ENCODE results near the gene RAC2.

The RAC2 gene

GRCh38 chr22:37212174-37212906 is 31.7 kb downstream of the RAC2 start, which contains the start of gene SSTR3:
Gene SSTR3 (minus strand): TSS chr22:37212477. CDS start chr22:37207803, 4,674 bp downstream.
- Histone ChIP-seq H3K4me3 (ENCODE audit: low read depth, low read length, poor library complexity, severe bottlenecking) (no peak within 1 kb of the TSS), H3F3A (ENCODE audit: insufficient read depth, low read length) (no peaks in the 10 kb centered on the region), H3K79me2 (ENCODE audit: insufficient read depth, low read length) (no peaks in the 10 kb centered on the region), H3K4me2 (ENCODE audit: low read length) (no peak within 1 kb of the TSS), H3K27ac (ENCODE audit: low read depth, low read length, poor library complexity, severe bottlenecking) (no peak within 1 kb of the TSS), H3K4me1 (ENCODE audit: insufficient read depth, low read length, severe bottlenecking) (no peaks in the 10 kb centered on the region), H3K9me3 (ENCODE audit: low read length) (no peaks in the 10 kb centered on the region), H4K20me1 (ENCODE audit: insufficient read depth, low read length) (no peaks in the 10 kb centered on the region), H3K36me3 (ENCODE audit: insufficient read depth, low read length) (no peaks in the 10 kb centered on the region; the same call in 1 of the 2 replicates), H2AFZ (ENCODE audit: low read length) (no peak within 1 kb of the TSS), H3K27me3 (ENCODE audit: insufficient read depth, low read length) (peaks cover 6% of the 10 kb centered on the region; the same call in 1 of the 2 replicates), H3K9ac (ENCODE audit: low read length) (no peak within 1 kb of the TSS), H3K9me2 (ENCODE audit: low read depth, low read length) (no peaks in the 10 kb centered on the region)
- TF ChIP-seq CTCF (IDR thresholded peaks at IDR 0.05; ENCODE audit: low read length) (no peak), EZH2 (IDR thresholded peaks at IDR 0.05; ENCODE audit: borderline replicate concordance, low read length) (no peak)

- Histone ChIP-seq H2AFZ (ENCODE audit: low read length) (no peak overlapping the region), H3K4me2 (ENCODE audit: low read length) (no peak overlapping the region)
- TF ChIP-seq EZH2 (IDR thresholded peaks at IDR 0.05; ENCODE audit: borderline replicate concordance, low read length) (no peak), CTCF (IDR thresholded peaks at IDR 0.05; ENCODE audit: low read length) (no peak)
Measured at GRCh38 chr22:37211866-37212173, 32.2 kb downstream of the RAC2 start.

GRCh38 chr22:37211075-37211865 is 32.8 kb downstream of the RAC2 start:
- Histone ChIP-seq H3K79me2 (ENCODE audit: insufficient read depth, low read length) (no peaks in the 10 kb centered on the region), H3K36me3 (ENCODE audit: insufficient read depth, low read length) (no peaks in the 10 kb centered on the region), H3F3A (ENCODE audit: insufficient read depth, low read length) (no peaks in the 10 kb centered on the region), H3K4me3 (ENCODE audit: low read depth, low read length, poor library complexity, severe bottlenecking) (no peak overlapping the region), H3K4me2 (ENCODE audit: low read length) (no peak overlapping the region), H4K20me1 (ENCODE audit: insufficient read depth, low read length) (no peaks in the 10 kb centered on the region), H3K4me1 (ENCODE audit: insufficient read depth, low read length, severe bottlenecking) (no peaks in the 10 kb centered on the region), H3K9ac (ENCODE audit: low read length) (no peak overlapping the region), H3K27me3 (ENCODE audit: insufficient read depth, low read length) (peaks cover 6% of the 10 kb centered on the region; the same call in 1 of the 2 replicates), H3K27ac (ENCODE audit: low read depth, low read length, poor library complexity, severe bottlenecking) (no peak overlapping the region), H3K9me2 (ENCODE audit: low read depth, low read length) (no peaks in the 10 kb centered on the region), H2AFZ (ENCODE audit: low read length) (no peak overlapping the region), H3K9me3 (ENCODE audit: low read length) (no peaks in the 10 kb centered on the region)
- TF ChIP-seq EZH2 (IDR thresholded peaks at IDR 0.05; ENCODE audit: borderline replicate concordance, low read length): no peak
- no peak for TF ChIP-seq CTCF (IDR thresholded peaks at IDR 0.05; ENCODE audit: low read length)

More at GRCh38 chr22:37211866-37212173, 32.2 kb downstream of the RAC2 start:
- Histone ChIP-seq H3K36me3 (ENCODE audit: insufficient read depth, low read length) (no peaks in the 10 kb centered on the region; the same call in 1 of the 2 replicates), H4K20me1 (ENCODE audit: insufficient read depth, low read length) (no peaks in the 10 kb centered on the region), H3K4me1 (ENCODE audit: insufficient read depth, low read length, severe bottlenecking) (no peaks in the 10 kb centered on the region), H3K9me3 (ENCODE audit: low read length) (no peaks in the 10 kb centered on the region), H3K27me3 (ENCODE audit: insufficient read depth, low read length) (peaks cover 6% of the 10 kb centered on the region; the same call in 1 of the 2 replicates), H3K4me3 (ENCODE audit: low read depth, low read length, poor library complexity, severe bottlenecking) (no peak overlapping the region), H3K27ac (ENCODE audit: low read depth, low read length, poor library complexity, severe bottlenecking) (no peak overlapping the region), H3F3A (ENCODE audit: insufficient read depth, low read length) (no peaks in the 10 kb centered on the region), H3K79me2 (ENCODE audit: insufficient read depth, low read length) (no peaks in the 10 kb centered on the region), H3K9me2 (ENCODE audit: low read depth, low read length) (no peaks in the 10 kb centered on the region), H3K9ac (ENCODE audit: low read length) (no peak overlapping the region)
